ENCODE measurements around the gene TAS2R10.

The TAS2R10 gene

GRCh38 chr12:10829994-10830393 is 3.8 kb upstream of the TAS2R10 start:
- Histone ChIP-seq H3K79me1 (ENCODE audit: low read depth, low read length) (no peaks in the 10 kb centered on the region), H3K9ac (ENCODE audit: low read depth, low read length, poor library complexity) (no peak overlapping the region), H3K14ac (ENCODE audit: low read length) (no peak overlapping the region), H2BK12ac (ENCODE audit: low read length) (no peak overlapping the region), H3K27me3 (ENCODE audit: control insufficient read depth in 3 of 3, insufficient read depth in 3 of 3, low read depth in 1 of 3, low read length in 3 of 3) (no peaks in the 10 kb centered on the region), H2BK120ac (ENCODE audit: low read depth, low read length) (no peak overlapping the region), H3K4me1 (ENCODE audit: control insufficient read depth in 2 of 2, insufficient read depth in 1 of 2, low read depth in 1 of 2, low read length in 2 of 2) (no peaks in the 10 kb centered on the region), H3K27ac (replicated peaks; ENCODE audit: low read length) (no peak overlapping the region), H2BK5ac (ENCODE audit: low read length) (no peak overlapping the region), H3K4ac (ENCODE audit: low read length) (no peak overlapping the region), H4K91ac (ENCODE audit: low read depth, low read length, poor library complexity) (no peak overlapping the region), H3K18ac (ENCODE audit: low read length) (no peak overlapping the region), H2AFZ (ENCODE audit: low read length) (no peak overlapping the region), H3K4me2 (ENCODE audit: insufficient read depth, low read length, poor library complexity, severe bottlenecking) (no peak overlapping the region), H2BK15ac (ENCODE audit: low read length) (no peak overlapping the region), H3K36me3 (replicated peaks in 1 of 2; ENCODE audit: control insufficient read depth in 2 of 2, insufficient read depth in 2 of 2, low read length in 2 of 2) (no peaks in the 10 kb centered on the region), H3K4me3 (ENCODE audit: low read length in 2 of 2) (no peak overlapping the region), H3K23ac (ENCODE audit: low read depth, low read length, poor library complexity) (no peak overlapping the region), H2AK5ac (ENCODE audit: low read depth, low read length) (no peak overlapping the region), H3K9me3 (replicated peaks in 1 of 2; ENCODE audit: control insufficient read depth in 2 of 2, insufficient read depth in 1 of 2, low read depth in 1 of 2, low read length in 2 of 2) (no peaks in the 10 kb centered on the region), H4K8ac (ENCODE audit: low read depth, low read length) (no peak overlapping the region)
- DNase-seq (ENCODE audit: low spot score), result no peak
- no CpG with 5 or more reads among the region's 1 CpG for WGBS, 2 donors (ENCODE audit: extremely low coverage in 2 of 2, insufficient read length in 2 of 2, insufficient replicate concordance in 1 of 2)

- Histone ChIP-seq H2AFZ (ENCODE audit: low read length) (no peak overlapping the region), H3K4me2 (ENCODE audit: insufficient read depth, low read length, poor library complexity, severe bottlenecking) (no peak overlapping the region), H3K9me3 (replicated peaks in 1 of 2; ENCODE audit: control insufficient read depth in 2 of 2, insufficient read depth in 1 of 2, low read depth in 1 of 2, low read length in 2 of 2) (no peaks in the 10 kb centered on the region), H2BK120ac (ENCODE audit: low read depth, low read length) (no peak overlapping the region), H4K8ac (ENCODE audit: low read depth, low read length) (no peak overlapping the region), H3K23ac (ENCODE audit: low read depth, low read length, poor library complexity) (no peak overlapping the region), H3K79me1 (ENCODE audit: low read depth, low read length) (no peaks in the 10 kb centered on the region), H3K27ac (replicated peaks; ENCODE audit: low read length) (no peak overlapping the region), H3K4me3 (ENCODE audit: low read length in 2 of 2) (no peak overlapping the region), H3K27me3 (ENCODE audit: control insufficient read depth in 3 of 3, insufficient read depth in 3 of 3, low read depth in 1 of 3, low read length in 3 of 3) (no peaks in the 10 kb centered on the region), H2BK12ac (ENCODE audit: low read length) (no peak overlapping the region), H3K18ac (ENCODE audit: low read length) (no peak overlapping the region), H3K9ac (ENCODE audit: low read depth, low read length, poor library complexity) (no peak overlapping the region), H3K36me3 (replicated peaks in 1 of 2; ENCODE audit: control insufficient read depth in 2 of 2, insufficient read depth in 2 of 2, low read length in 2 of 2) (no peaks in the 10 kb centered on the region), H2BK15ac (ENCODE audit: low read length) (no peak overlapping the region), H3K4ac (ENCODE audit: low read length) (no peak overlapping the region), H2BK5ac (ENCODE audit: low read length) (no peak overlapping the region), H4K91ac (ENCODE audit: low read depth, low read length, poor library complexity) (no peak overlapping the region), H2AK5ac (ENCODE audit: low read depth, low read length) (no peak overlapping the region), H3K4me1 (ENCODE audit: control insufficient read depth in 2 of 2, insufficient read depth in 1 of 2, low read depth in 1 of 2, low read length in 2 of 2) (peaks cover 0 to under 1% of the 10 kb centered on the region in 2 donors), H3K14ac (ENCODE audit: low read length) (no peak overlapping the region)
- no CpG with 5 or more reads among the region's 3 CpGs for WGBS, 2 donors (ENCODE audit: extremely low coverage in 2 of 2, insufficient read length in 2 of 2, insufficient replicate concordance in 1 of 2)
- no peak for DNase-seq (ENCODE audit: low spot score)
Measured at GRCh38 chr12:10824957-10825356, 1.2 kb downstream of the TAS2R10 start.

- no peak overlapping the region for H2BK15ac ChIP-seq (ENCODE audit: low read length)
- no peaks in the 10 kb centered on the region for H3K27me3 ChIP-seq (ENCODE audit: control insufficient read depth in 3 of 3, insufficient read depth in 3 of 3, low read depth in 1 of 3, low read length in 3 of 3)
- no peak overlapping the region for H3K4me2 ChIP-seq (ENCODE audit: insufficient read depth, low read length, poor library complexity, severe bottlenecking)
- no peaks in the 10 kb centered on the region for H3K36me3 ChIP-seq (replicated peaks in 1 of 2; ENCODE audit: control insufficient read depth in 2 of 2, insufficient read depth in 2 of 2, low read length in 2 of 2)
- no CpG with 5 or more reads among the region's 3 CpGs for WGBS, 2 donors (ENCODE audit: extremely low coverage in 2 of 2, insufficient read length in 2 of 2, insufficient replicate concordance in 1 of 2)
- no peak overlapping the region for H2AFZ ChIP-seq (ENCODE audit: low read length)
- no peak overlapping the region for H3K14ac ChIP-seq (ENCODE audit: low read length)
- no peaks in the 10 kb centered on the region for H3K79me1 ChIP-seq (ENCODE audit: low read depth, low read length)
- no peak overlapping the region for H3K18ac ChIP-seq (ENCODE audit: low read length)
- H2BK5ac ChIP-seq (ENCODE audit: low read length), result no peak overlapping the region
- no peak overlapping the region for H2BK120ac ChIP-seq (ENCODE audit: low read depth, low read length)
- no peak overlapping the region for H3K9ac ChIP-seq (ENCODE audit: low read depth, low read length, poor library complexity)
- H3K4ac ChIP-seq (ENCODE audit: low read length), result no peak overlapping the region
- no peak overlapping the region for H3K4me3 ChIP-seq (ENCODE audit: low read length in 2 of 2)
- H2AK5ac ChIP-seq (ENCODE audit: low read depth, low read length), result no peak overlapping the region
- no peak overlapping the region for H3K27ac ChIP-seq (replicated peaks; ENCODE audit: low read length)
- peaks cover 1 to 4% of the 10 kb centered on the region in 2 donors for H3K4me1 ChIP-seq (ENCODE audit: control insufficient read depth in 2 of 2, insufficient read depth in 1 of 2, low read depth in 1 of 2, low read length in 2 of 2)
- no peak for DNase-seq (ENCODE audit: low spot score)
- H2BK12ac ChIP-seq (ENCODE audit: low read length), result no peak overlapping the region
- peaks cover 0 to 2% of the 10 kb centered on the region in 2 donors for H3K9me3 ChIP-seq (replicated peaks in 1 of 2; ENCODE audit: control insufficient read depth in 2 of 2, insufficient read depth in 1 of 2, low read depth in 1 of 2, low read length in 2 of 2)
- no peak overlapping the region for H3K23ac ChIP-seq (ENCODE audit: low read depth, low read length, poor library complexity)
- no peak overlapping the region for H4K8ac ChIP-seq (ENCODE audit: low read depth, low read length)
- no peak overlapping the region for H4K91ac ChIP-seq (ENCODE audit: low read depth, low read length, poor library complexity)
Measured at GRCh38 chr12:10811883-10812536, 14.1 kb downstream of the TAS2R10 start.

- Histone ChIP-seq H3K27ac (replicated peaks; ENCODE audit: low read length) (no peak within 1 kb of the TSS), H2BK5ac (ENCODE audit: low read length) (no peak within 1 kb of the TSS)
- no peak for DNase-seq (ENCODE audit: low spot score)
Measured at GRCh38 chr12:10810068-10810467, 16.1 kb downstream of the TAS2R10 start, which contains the start of gene TAS2R9. TAS2R9 (minus strand) TSS chr12:10810168; CDS start chr12:10810075, 93 bp downstream.

More at GRCh38 chr12:10810068-10810467, 16.1 kb downstream of the TAS2R10 start, which contains the start of gene TAS2R9:
- Histone ChIP-seq H3K79me1 (ENCODE audit: low read depth, low read length) (no peaks in the 10 kb centered on the region), H3K23ac (ENCODE audit: low read depth, low read length, poor library complexity) (no peak within 1 kb of the TSS), H3K4me3 (ENCODE audit: low read length in 2 of 2) (no peak within 1 kb of the TSS), H4K91ac (ENCODE audit: low read depth, low read length, poor library complexity) (no peak within 1 kb of the TSS), H3K4me2 (ENCODE audit: insufficient read depth, low read length, poor library complexity, severe bottlenecking) (no peak within 1 kb of the TSS), H3K9me3 (replicated peaks in 1 of 2; ENCODE audit: control insufficient read depth in 2 of 2, insufficient read depth in 1 of 2, low read depth in 1 of 2, low read length in 2 of 2) (no peaks in the 10 kb centered on the region), H2BK120ac (ENCODE audit: low read depth, low read length) (no peak within 1 kb of the TSS), H2BK15ac (ENCODE audit: low read length) (no peak within 1 kb of the TSS), H3K4me1 (ENCODE audit: control insufficient read depth in 2 of 2, insufficient read depth in 1 of 2, low read depth in 1 of 2, low read length in 2 of 2) (peaks cover 1 to 4% of the 10 kb centered on the region in 2 donors), H3K27me3 (ENCODE audit: control insufficient read depth in 3 of 3, insufficient read depth in 3 of 3, low read depth in 1 of 3, low read length in 3 of 3) (no peaks in the 10 kb centered on the region), H4K8ac (ENCODE audit: low read depth, low read length) (no peak within 1 kb of the TSS), H2AK5ac (ENCODE audit: low read depth, low read length) (no peak within 1 kb of the TSS), H3K4ac (ENCODE audit: low read length) (no peak within 1 kb of the TSS), H2AFZ (ENCODE audit: low read length) (no peak within 1 kb of the TSS), H3K18ac (ENCODE audit: low read length) (no peak within 1 kb of the TSS), H3K36me3 (replicated peaks in 1 of 2; ENCODE audit: control insufficient read depth in 2 of 2, insufficient read depth in 2 of 2, low read length in 2 of 2) (no peaks in the 10 kb centered on the region), H2BK12ac (ENCODE audit: low read length) (no peak within 1 kb of the TSS), H3K14ac (ENCODE audit: low read length) (no peak within 1 kb of the TSS), H3K9ac (ENCODE audit: low read depth, low read length, poor library complexity) (no peak within 1 kb of the TSS)

Data from neuronal stem cell (in vitro differentiated cells).